ENCODE results near the gene SDC4. TPM values are rescaled to one million over a fixed set of nuclear protein-coding genes. Genes with fewer than 3 reads are reported as not detected.

SDC4 gene
- polyA plus RNA-seq, 1 of the 3 experiments (the other 2 are of a cell fraction): 131 TPM

- Histone ChIP-seq H3K36me3 (replicated peaks in 1 of 2; ENCODE audit: control insufficient read depth in 1 of 2, insufficient read depth in 2 of 2, low read length in 1 of 2) (peaks cover 45 to 48% of the 10 kb centered on the region in 2 experiments), H3K4me1 (ENCODE audit: control insufficient read depth in 1 of 2, insufficient read depth in 2 of 2, low read depth in 1 of 2, low read length in 1 of 2) (peaks cover under 1% of the 10 kb centered on the region in 2 experiments; a peak in 2 of 4 replicates), H3K9me2 (no peaks in the 10 kb centered on the region), H3K4me2 (no peak overlapping the region), H4K20me1 (ENCODE audit: insufficient read depth) (no peaks in the 10 kb centered on the region), H3K27me3 (ENCODE audit: insufficient read depth) (no peaks in the 10 kb centered on the region), H3K9me3 (no peaks in the 10 kb centered on the region), H2AFZ (ENCODE audit: low read depth) (no peak overlapping the region), H3F3A (replicated peaks; ENCODE audit: insufficient read depth) (no peaks in the 10 kb centered on the region), H3K27ac (ENCODE audit: low read depth in 2 of 2, low read length in 1 of 2) (no peak overlapping the region), H3K9ac (no peak overlapping the region), H3K4me3 (ENCODE audit: low read depth in 2 of 2, low read length in 1 of 2) (no peak overlapping the region), H3K79me2 (ENCODE audit: insufficient read depth) (peaks cover 9% of the 10 kb centered on the region)
- no peak for TF ChIP-seq FOXJ3 (CRISPR knock-in tag; IDR thresholded peaks at IDR 0.05)
- no peak for TF ChIP-seq PBX3 (IDR thresholded peaks at IDR 0.05)
- TF ChIP-seq FOSL2 (IDR thresholded peaks at IDR 0.05; ENCODE audit: borderline replicate concordance, low read depth): no peak
- no peak for TF ChIP-seq NRF1 (IDR thresholded peaks at IDR 0.05; ENCODE audit: low read depth, low read length)
- WGBS (ENCODE audit: low lambda C conversion rate): 97% methylated on average over 3 of the region's 3 CpGs
- POLR2A ChIA-PET: no interaction called here
- CTCF ChIA-PET: no interaction called here
- DNase-seq: no peak
These were observed 17.7 kb downstream of the SDC4 start for GRCh38 chr20:45330476-45330875.

DNA sequence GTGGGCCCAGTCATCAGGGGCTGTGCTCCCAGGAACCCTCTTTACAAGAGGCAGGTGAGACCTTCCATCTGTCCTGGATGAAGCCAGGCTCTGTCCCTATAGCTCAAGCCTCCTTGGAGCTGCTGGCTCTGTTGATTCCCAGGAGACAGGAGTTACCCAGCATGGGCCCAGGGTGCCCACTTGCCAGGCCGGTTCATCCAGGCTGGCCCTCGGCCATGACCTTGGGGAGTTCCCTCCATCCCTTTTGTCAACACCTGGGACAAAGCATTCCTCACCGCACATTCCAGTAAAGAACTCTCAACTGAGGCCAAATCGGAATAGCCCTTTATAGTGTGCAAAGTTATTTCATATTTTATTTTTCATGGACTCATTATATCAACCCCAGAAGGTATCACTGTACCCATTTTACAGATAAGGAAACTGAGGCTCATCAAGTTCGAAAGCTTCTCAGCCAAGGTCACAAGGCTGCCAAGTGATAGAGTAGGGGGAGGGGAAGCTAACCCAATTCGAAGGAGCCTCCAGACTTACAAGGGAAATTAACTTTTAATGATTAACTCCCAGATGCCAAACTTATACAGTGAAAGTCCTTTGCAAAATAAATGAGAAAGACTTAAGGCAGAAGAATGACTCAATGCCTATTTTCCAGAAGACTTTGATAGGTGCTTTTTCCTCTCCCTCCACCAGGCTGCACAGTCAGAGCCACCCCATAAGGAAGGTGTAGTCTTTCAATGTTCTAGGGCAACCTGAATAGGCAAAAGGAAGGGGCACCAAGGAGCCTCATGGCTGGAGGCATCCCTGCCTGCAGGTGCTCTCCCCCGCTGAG lies 18.5 kb downstream of the SDC4 start:
- no peak for TF ChIP-seq MXI1 (IDR thresholded peaks at IDR 0.05; ENCODE audit: low read depth, low read length)
- no peak for TF ChIP-seq ELF1 (IDR thresholded peaks at IDR 0.05)
- no peak for TF ChIP-seq NRF1 (IDR thresholded peaks at IDR 0.05; ENCODE audit: low read depth, low read length)
- no peak for TF ChIP-seq SIN3A (IDR thresholded peaks at IDR 0.05; ENCODE audit: borderline replicate concordance, low read depth, low read length)
- TF ChIP-seq SMC3 (IDR thresholded peaks at IDR 0.05; ENCODE audit: low read depth, low read length): no peak
- no peak for TF ChIP-seq TAF1 (IDR thresholded peaks at IDR 0.05; ENCODE audit: borderline replicate concordance, low read depth, low read length)
- TF ChIP-seq JUND (IDR thresholded peaks at IDR 0.05): no peak
- no peak for TF ChIP-seq YY1 (IDR thresholded peaks at IDR 0.05; ENCODE audit: low read depth)
- no peak for TF ChIP-seq ZBTB33 (IDR thresholded peaks at IDR 0.05; ENCODE audit: borderline replicate concordance, low read depth)
- Histone ChIP-seq H3K4me2 (no peak overlapping the region), H3K4me3 (ENCODE audit: low read depth in 2 of 2, low read length in 1 of 2) (no peak overlapping the region), H4K20me1 (ENCODE audit: insufficient read depth) (no peaks in the 10 kb centered on the region), H3K9ac (no peak overlapping the region), H2AFZ (ENCODE audit: low read depth) (no peak overlapping the region), H3K9me3 (no peaks in the 10 kb centered on the region), H3K27ac (ENCODE audit: low read depth in 2 of 2, low read length in 1 of 2) (no peak overlapping the region), H3K79me2 (ENCODE audit: insufficient read depth) (peaks cover 1% of the 10 kb centered on the region), H3K36me3 (replicated peaks in 1 of 2; ENCODE audit: control insufficient read depth in 1 of 2, insufficient read depth in 2 of 2, low read length in 1 of 2) (peaks cover 41 to 52% of the 10 kb centered on the region in 2 experiments), H3F3A (replicated peaks; ENCODE audit: insufficient read depth) (no peaks in the 10 kb centered on the region), H3K9me2 (no peaks in the 10 kb centered on the region), H3K27me3 (ENCODE audit: insufficient read depth) (no peaks in the 10 kb centered on the region), H3K4me1 (ENCODE audit: control insufficient read depth in 1 of 2, insufficient read depth in 2 of 2, low read depth in 1 of 2, low read length in 1 of 2) (peaks cover 0 to 5% of the 10 kb centered on the region in 2 experiments; a peak in 1 of 4 replicates)
- no peak for DNase-seq
- WGBS (ENCODE audit: low lambda C conversion rate): 81% methylated on average over 7 of the region's 7 CpGs
- ChIA-PET CTCF (interaction anchor here (0.9 to 2.3 kb wide), 4 partner anchors 11 to 441 kb away, joined by 4 to 7 read pairs (median 4); partner anchors contain the start of gene SYS1), POLR2A (no interaction called here)
